GM12878 (cell line): ENCODE measurements around the gene GTPBP6. TPM values are rescaled to one million over a fixed set of nuclear protein-coding genes. Genes with fewer than 3 reads are reported as not detected.

Experiments used
- ATAC-seq: fragments of 200-7000 bp; cut with Tn5 transposase; 3 replicates; pipeline ENCODE4 v1.9.1; 2020; ENCODE audit warnings: mild to moderate bottlenecking, moderate library complexity
- BruUV-seq: library from RNA; stranded (reverse); fragments of 400-500 nt; replicated peaks from 2 replicates; lab custom pipeline; 2021; lab: Mats Ljungman, UMichigan
- CTCF ChIA-PET: fragments of 300-600 bp; sonication (Branson Sonifier 250); formaldehyde crosslinking; extraction: SDS; loops from one replicate; lab custom pipeline; 2021; ENCODE audit warnings: inconsistent platforms; lab: Yijun Ruan, JAX
- POLR2A ChIA-PET: fragments of 350-600 bp; formaldehyde crosslinking; extraction: SDS; loops from one replicate; lab custom pipeline; 2021; ENCODE audit warnings: inconsistent platforms; lab: Charles Lee
- RAD21 ChIA-PET: fragments of 300-600 bp; sonication (Branson Sonifier 250); formaldehyde crosslinking; loops from one replicate; lab custom pipeline; 2023; ENCODE audit warnings: antibody characterized with exemption; ENCODE audit not compliant: unreplicated experiment; lab: Charles Lee
- SMC1A ChIA-PET: fragments of 300-600 bp; sonication (Branson Sonifier 250); formaldehyde crosslinking; loops from one replicate; lab custom pipeline; 2023; ENCODE audit not compliant: unreplicated experiment, uncharacterized antibody; lab: Charles Lee
- DNase-seq: peaks from one replicate; pipeline ENCODE4 v3.0.0-alpha.2; 2011; ENCODE audit warnings: low read depth, low spot score
- FAIRE-seq: peaks from 3 replicates; lab custom pipeline; 2011; peaks lifted over from hg19 to GRCh38; lab: Jason Lieb, UNC
- H2AFZ ChIP-seq: 2 replicates; pipeline ENCODE4 v1.6.0; 2011; ENCODE audit warnings: low read depth, low read length, control low read depth; ENCODE audit not compliant: control insufficient read depth
- H3K27ac ChIP-seq: 2 replicates; pipeline ENCODE4 v1.5.1; 2011; ENCODE audit warnings: control low read depth; ENCODE audit not compliant: control insufficient read depth, insufficient read depth
- H3K27me3 ChIP-seq, 2 experiments: replicated peaks in 1 of 2; 2 replicates each; pipeline versions ENCODE4 v1.6.0 to v1.6.1; 2011; ENCODE audit warnings: low read length in 1 of 2; ENCODE audit not compliant: control insufficient read depth in 2 of 2, insufficient read depth in 2 of 2
- H3K36me3 ChIP-seq, 2 experiments: 2 replicates each; pipeline ENCODE4 v1.5.1; 2011; ENCODE audit warnings: low read length in 1 of 2; ENCODE audit not compliant: control insufficient read depth in 2 of 2, insufficient read depth in 2 of 2
- H3K4me1 ChIP-seq: 2 replicates; pipeline ENCODE4 v1.6.1; 2011; ENCODE audit warnings: mild to moderate bottlenecking, low read length, moderate library complexity, mixed read lengths; ENCODE audit not compliant: control insufficient read depth, insufficient read depth
- H3K4me2 ChIP-seq: 2 replicates; pipeline ENCODE4 v1.6.0; 2011; ENCODE audit warnings: control low read depth; ENCODE audit not compliant: control insufficient read depth, insufficient read depth
- H3K4me3 ChIP-seq: fragments of 200-600 bp; sonication (generic); 2 replicates; pipeline ENCODE4 v1.5.1; 2016
- H3K79me2 ChIP-seq: 2 replicates; pipeline ENCODE4 v1.6.0; 2011; ENCODE audit warnings: low read length; ENCODE audit not compliant: control insufficient read depth, insufficient read depth
- H3K9ac ChIP-seq: 2 replicates; pipeline ENCODE4 v1.8.0; 2011; ENCODE audit warnings: low read length, control low read depth, mixed read lengths; ENCODE audit not compliant: control insufficient read depth, insufficient read depth
- H3K9me3 ChIP-seq: replicated peaks from 3 replicates; pipeline ENCODE4 v1.5.1; 2011; ENCODE audit warnings: mild to moderate bottlenecking, low read length; ENCODE audit not compliant: control insufficient read depth, insufficient read depth
- H4K20me1 ChIP-seq: 2 replicates; pipeline ENCODE4 v1.6.0; 2011; ENCODE audit not compliant: control insufficient read depth, insufficient read depth
- BACH1 ChIP-seq: fragments of 450-650 bp; IDR thresholded peaks from 2 replicates; pipeline ENCODE4 v1.6.1; 2017; ENCODE audit warnings: mild to moderate bottlenecking, borderline replicate concordance
- CBX3 ChIP-seq: fragments of 200-600 bp; sonication (generic); IDR thresholded peaks from 2 replicates; pipeline ENCODE4 v1.6.1; 2016; ENCODE audit warnings: low read depth, borderline replicate concordance
- CHD1 ChIP-seq: IDR thresholded peaks from 2 replicates; pipeline ENCODE4 v1.6.1; 2012; ENCODE audit warnings: low read depth, low read length, improper control_type of control experiment
- CHD4 ChIP-seq: fragments of 200-600 bp; sonication (generic); IDR thresholded peaks from 2 replicates; pipeline ENCODE4 v1.6.1; 2016; ENCODE audit warnings: mild to moderate bottlenecking
- EP300 ChIP-seq, 2 experiments: fragments of 150-350 bp in 1 of 2; IDR thresholded peaks; 2 replicates each; pipeline ENCODE4 v1.6.1; 2011 to 2012; ENCODE audit warnings: low read depth in 2 of 2, low read length in 2 of 2, borderline replicate concordance in 1 of 2, improper control_type of control experiment in 1 of 2, inconsistent platforms in 1 of 2; ENCODE audit not compliant: control insufficient read depth in 1 of 2
- NKRF ChIP-seq: fragments of 450-650 bp; conservative IDR thresholded peaks from 2 replicates; pipeline ENCODE4 v1.6.1; 2017; ENCODE audit warnings: mild to moderate bottlenecking, moderate library complexity
- SREBF1 ChIP-seq: IDR thresholded peaks from 2 replicates; pipeline ENCODE4 v1.6.1; 2012; ENCODE audit warnings: mild to moderate bottlenecking, low read length
- ZBTB40 ChIP-seq: fragments of 450-650 bp; IDR thresholded peaks from 2 replicates; pipeline ENCODE4 v1.6.1; 2016; ENCODE audit warnings: mild to moderate bottlenecking, moderate library complexity, borderline replicate concordance
- WGBS: methylation state at CpG from one replicate; pipeline ENCODE4 v1.1.6; 2016; ENCODE audit warnings: low lambda C conversion rate; ENCODE audit not compliant: insufficient replicate concordance, insufficient coverage; ENCODE audit errors: missing lambda C conversion rate; 5-methylcytosine and 5-hydroxymethylcytosine counted together
- in situ Hi-C: fragments of 300-500 bp; cut with MboI; formaldehyde crosslinking; loops from 9 replicates; pipeline ENCODE4 v1.14.3; 2018; ENCODE audit warnings: mixed read lengths
- intact Hi-C: fragments of 100-400 bp; cut with micrococcal nuclease; formaldehyde crosslinking; loops from one replicate; pipeline ENCODE4 v1.14.2; 2022; ENCODE audit not compliant: unreplicated experiment
- polyA plus RNA-seq, 11 experiments: library from polyadenylated mRNA; depleted of rRNA in 4 of 11; unstranded in 6 of 11; stranded (reverse) in 5 of 11; fragments of >200 nt; fragmentation: Nextera tagmentation in 4 of 11; fragmentation: Illumina TruSeq in 1 of 11; extraction: Ambion mirVana in 4 of 11; extraction: Trizol in 1 of 11; gene quantifications; 1 replicate in 1 of 11; 2 replicates in 10 of 11; pipeline versions ENCODE4 v1.2.1 to v1.2.3, GENCODE V29; 2011 to 2016; ENCODE audit warnings: inconsistent platforms in 2 of 11, missing spikeins in 2 of 11, low read depth in 1 of 11
- total RNA-seq, 4 experiments: library from RNA; depleted of rRNA in 3 of 4; stranded (reverse); fragments of >200 nt in 3 of 4; fragmentation: Illumina TruSeq in 1 of 4; extraction: Trizol in 1 of 4; gene quantifications; 2 replicates each; pipeline versions ENCODE4 v1.2.1 to v1.2.3, GENCODE V29; 2013 to 2021

The GTPBP6 gene
- total and polyA plus RNA-seq, 10 of the 15 experiments (the other 5 are each of a cell fraction or from before 2014, with no cell fraction given): 0.31 to 71.0 (median 21.1) TPM

GRCh38 chrX:338836-339400 lies 20.3 kb upstream of the GTPBP6 start (continued):
- no peak for TF ChIP-seq NKRF

GRCh38 chrX:338281-338835 lies 19.8 kb upstream of the GTPBP6 start:
- ChIA-PET CTCF (no interaction called here), POLR2A (no interaction called here), SMC1A (no interaction called here), RAD21 (no interaction called here)
- Histone ChIP-seq H3K4me1 (no peaks in the 10 kb centered on the region), H2AFZ (no peak overlapping the region), H4K20me1 (no peaks in the 10 kb centered on the region), H3K27ac (no peak overlapping the region), H3K27me3 (no peaks in the 10 kb centered on the region), H3K4me2 (no peak overlapping the region), H3K9ac (no peak overlapping the region), H3K4me3 (no peak overlapping the region), H3K79me2 (no peaks in the 10 kb centered on the region), H3K36me3 (no peaks in the 10 kb centered on the region), H3K9me3 (peaks cover 1% of the 10 kb centered on the region; the same call in 2 of the 3 replicates)
- DNase-seq: no peak
- in situ Hi-C loops (no loop called here), intact Hi-C loops (no loop called here)
- ATAC-seq: no peak
- TF ChIP-seq CHD4 (no peak), BACH1 (no peak), EP300 (IDR thresholded peaks at IDR 0.05; ENCODE audit: borderline replicate concordance in 1 of 2, control insufficient read depth in 1 of 2, low read depth in 2 of 2, low read length in 2 of 2) (no peak), ZBTB40 (no peak), CHD1 (no peak), CBX3 (no peak), SREBF1 (no peak)
- 95% methylated on average over 38 of the region's 53 CpGs for WGBS
- no peak for FAIRE-seq
- no TSS peak for BruUV-seq
